GM18867 (cell line): ENCODE measurements around the gene TUBGCP5.
"Not testable (repeated sequence)": the region's sequence is repeated elsewhere in the genome, so short reads cannot be mapped to it uniquely, and the experiment has no call there.

ENCODE experiments used
- ATAC-seq: cut with Tn5 transposase; IDR thresholded peaks from one replicate; pipeline ENCODE4 v1.9.1; 2021; ENCODE audit warnings: mild to moderate bottlenecking, moderate library complexity; ENCODE audit not compliant: unreplicated experiment

Gene TUBGCP5

GRCh38 chr15:23039143-23039916 lies at the start of gene TUBGCP5:
TSS of gene TUBGCP5 (minus strand) at chr15:23039569. CDS start at chr15:23039543, 26 bp downstream.
- ATAC-seq = peak; percentile 93

- no peak for ATAC-seq
Observed at GRCh38 chr15:23083115-23083514, 43.7 kb upstream of the TUBGCP5 start.

DNA sequence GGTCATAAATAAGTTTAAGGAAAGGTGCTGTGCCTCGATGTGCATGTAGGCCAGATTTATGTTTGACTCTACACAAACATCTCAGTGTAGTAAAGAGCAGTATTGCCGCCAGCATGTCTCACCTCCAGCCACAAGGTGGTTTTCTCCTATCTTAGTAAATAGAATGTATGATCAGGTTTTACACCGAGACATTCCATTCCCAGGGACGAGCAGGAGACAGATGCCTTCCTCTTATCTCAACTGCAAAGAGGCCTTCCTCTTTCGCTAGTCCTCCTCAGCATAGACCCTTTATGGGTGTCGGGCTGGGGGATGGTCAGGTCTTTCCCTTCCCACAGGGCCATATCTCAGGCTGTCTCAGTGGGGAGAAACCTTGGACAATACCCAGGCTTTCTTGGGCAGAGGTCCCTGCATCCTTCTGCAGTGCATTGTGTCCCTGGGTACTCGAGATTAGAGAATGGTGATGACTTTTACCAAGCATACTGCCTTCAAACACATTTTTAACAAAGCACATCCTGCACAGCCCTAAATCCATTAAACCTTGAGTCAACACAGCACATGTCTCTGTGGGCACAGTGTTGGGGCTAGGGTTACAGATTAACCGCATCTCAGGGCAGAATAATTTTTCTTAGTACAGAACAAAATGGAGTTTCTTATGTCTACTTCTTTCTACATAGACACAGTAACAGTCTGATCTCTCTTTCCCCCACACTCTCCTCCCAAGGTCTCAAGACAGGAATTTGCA lies 42.8 kb upstream of the TUBGCP5 start:
- not testable (repeated sequence) for ATAC-seq

DNA sequence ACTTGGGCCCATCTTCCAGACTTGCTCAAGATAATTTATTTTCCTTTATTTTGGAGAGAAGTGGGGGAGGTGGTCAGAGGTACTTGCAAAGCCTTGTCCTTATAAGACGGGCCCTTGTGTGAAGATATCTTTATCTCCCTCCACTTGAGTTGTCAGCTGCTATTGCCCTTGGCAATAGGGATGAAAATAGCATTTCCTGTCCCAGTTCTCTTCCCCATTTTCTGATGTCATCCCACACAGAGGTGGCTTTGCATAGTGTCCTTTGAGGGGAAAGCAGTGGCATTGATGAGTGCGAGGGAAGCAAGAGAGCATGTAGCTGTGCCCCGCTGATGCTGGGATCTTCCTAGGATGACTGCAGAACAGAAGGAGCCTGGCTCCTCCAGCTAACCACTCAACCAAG lies 41.9 kb upstream of the TUBGCP5 start:
- ATAC-seq = no peak

- no peak for ATAC-seq
Observed at GRCh38 chr15:23079766-23080165, 40.4 kb upstream of the TUBGCP5 start.

- no peak for ATAC-seq
Observed at GRCh38 chr15:23075927-23076326, 36.6 kb upstream of the TUBGCP5 start.

DNA sequence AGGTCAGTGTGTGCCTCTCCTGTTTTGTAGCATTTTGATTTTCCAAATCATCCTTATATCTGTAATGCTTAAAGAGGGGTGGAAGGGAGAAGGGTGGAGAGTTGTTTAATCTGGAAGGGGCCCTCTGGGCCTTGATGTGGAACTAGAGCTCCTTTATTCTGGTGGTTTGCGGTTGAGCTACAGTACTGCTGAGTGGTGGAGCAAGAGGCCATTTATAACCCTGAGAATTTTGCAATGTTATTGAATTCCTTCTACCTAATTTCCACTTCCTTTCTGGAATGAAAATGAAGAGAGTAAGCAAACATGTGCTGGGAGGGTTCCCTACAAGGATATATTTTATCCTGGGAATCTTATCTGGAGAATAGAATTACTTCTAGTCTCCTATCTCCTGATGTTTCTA lies 35.3 kb upstream of the TUBGCP5 start:
- ATAC-seq = no peak

DNA sequence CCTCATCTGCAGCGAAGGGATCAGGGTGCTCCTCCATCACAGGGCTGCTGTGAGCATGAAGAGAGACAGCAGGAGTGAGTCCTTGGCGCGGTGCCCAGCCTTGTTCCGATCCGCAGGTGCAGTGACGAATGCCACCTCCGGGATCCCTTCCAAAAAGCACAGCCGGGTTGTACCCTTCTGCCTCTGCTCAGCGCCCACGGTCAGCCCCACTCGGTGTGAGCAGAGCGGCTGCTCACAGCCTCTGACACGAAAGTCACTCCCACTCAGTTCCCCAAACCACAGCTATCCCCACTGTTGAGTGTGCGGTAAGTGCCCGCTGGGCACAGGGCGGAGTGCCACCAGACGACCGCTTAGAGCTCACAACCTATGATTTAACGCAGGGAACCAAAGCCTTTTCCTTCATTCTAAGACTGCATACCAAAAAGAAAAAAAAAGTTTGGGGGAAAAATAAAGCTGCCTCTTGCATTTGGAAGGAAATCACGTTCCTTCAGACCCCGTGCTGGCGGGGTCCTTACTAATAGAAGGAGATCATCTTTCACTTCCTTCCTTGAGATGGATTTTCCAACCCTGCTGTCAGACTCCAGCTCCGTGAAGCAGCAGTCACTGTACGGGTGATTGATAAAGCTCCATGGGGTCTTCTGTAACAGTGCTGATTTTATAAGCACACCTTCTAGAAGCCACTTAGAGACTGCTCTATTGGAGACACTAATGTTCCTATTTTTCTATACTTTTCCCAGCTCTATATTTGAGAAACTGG lies 34.7 kb upstream of the TUBGCP5 start:
- no peak for ATAC-seq

DNA sequence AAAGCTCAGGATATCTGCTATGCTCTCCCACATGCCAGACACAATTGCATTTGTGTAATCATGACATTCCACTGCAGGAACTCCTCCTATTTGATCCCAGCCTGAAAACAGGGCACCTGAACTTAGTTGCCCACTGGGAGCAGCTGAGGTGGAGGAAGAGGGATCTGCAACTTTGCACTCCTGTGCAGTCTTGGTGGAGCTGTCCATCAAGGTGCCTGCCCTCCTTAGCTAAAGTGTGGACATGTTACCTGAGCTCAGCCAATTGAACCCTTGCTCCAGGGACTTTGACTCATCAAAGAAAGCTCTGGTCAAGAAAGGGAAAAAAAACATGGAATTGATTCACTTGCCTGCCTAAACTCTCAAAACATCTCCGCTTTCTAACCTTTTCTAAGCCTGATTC lies 33.3 kb upstream of the TUBGCP5 start:
- no peak for ATAC-seq

DNA sequence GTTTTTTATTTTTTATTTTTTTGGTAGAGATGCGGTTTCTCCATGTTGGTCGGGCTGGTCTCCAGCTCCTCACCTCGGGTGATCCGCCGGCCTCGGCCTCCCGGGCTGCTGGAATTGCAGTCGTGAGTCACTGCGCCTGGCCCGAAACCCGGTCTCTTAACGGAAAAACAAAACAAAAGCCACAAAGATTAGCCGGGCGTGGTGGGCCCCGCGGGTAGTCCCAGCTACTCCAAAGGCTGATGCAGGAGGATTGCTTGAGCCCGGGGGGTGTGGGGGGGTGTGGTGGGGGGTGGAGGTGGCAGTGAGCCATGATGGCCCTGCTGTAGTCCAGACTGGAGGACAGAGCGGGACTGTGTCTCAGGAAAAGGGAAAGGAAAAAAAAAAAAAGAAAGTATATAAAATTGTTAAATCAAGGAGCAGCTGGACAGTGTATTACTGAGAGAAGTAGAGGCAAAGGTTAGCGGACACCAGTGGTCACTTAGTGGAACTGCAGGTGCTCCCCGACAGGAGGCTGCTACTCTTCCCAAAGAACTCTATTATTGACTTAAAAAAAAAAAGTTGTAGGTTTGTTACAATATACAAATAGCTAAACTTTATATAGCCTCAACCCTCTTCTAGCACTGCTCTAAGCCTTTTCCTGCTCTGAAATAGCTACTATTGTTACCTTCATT lies 30.3 kb upstream of the TUBGCP5 start:
- ATAC-seq = no peak

GRCh38 chr15:23067416-23067815 lies 28.0 kb upstream of the TUBGCP5 start:
- ATAC-seq = no peak

- no peak for ATAC-seq
Observed at GRCh38 chr15:23065836-23066235, 26.5 kb upstream of the TUBGCP5 start.

GRCh38 chr15:23064156-23064555 lies 24.8 kb upstream of the TUBGCP5 start:
- ATAC-seq = no peak

- no peak for ATAC-seq
Observed at GRCh38 chr15:23057707-23058106, 18.3 kb upstream of the TUBGCP5 start.

- ATAC-seq = no peak
Observed at GRCh38 chr15:23055316-23055715, 15.9 kb upstream of the TUBGCP5 start.

GRCh38 chr15:23052522-23052921 lies 13.2 kb upstream of the TUBGCP5 start:
- no peak for ATAC-seq

DNA sequence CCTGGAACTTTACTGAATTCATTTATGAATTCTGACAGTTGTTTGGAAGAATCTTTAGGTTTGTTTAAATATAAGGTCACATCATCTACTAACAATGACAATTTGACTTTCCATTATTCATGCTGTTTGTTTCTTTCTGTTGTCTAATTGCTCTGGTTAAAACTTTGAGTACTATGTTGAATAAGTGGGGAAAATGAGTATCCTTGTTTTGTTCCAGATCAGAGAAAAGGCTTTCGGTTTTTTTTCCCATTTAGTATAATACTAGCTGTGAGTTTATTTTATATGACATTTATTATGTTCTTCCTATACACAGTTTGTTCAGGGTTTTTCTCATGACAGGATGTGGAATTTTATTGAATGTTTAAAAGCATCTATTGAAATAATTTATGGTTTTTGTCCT lies 11.3 kb upstream of the TUBGCP5 start:
- ATAC-seq = no peak

DNA sequence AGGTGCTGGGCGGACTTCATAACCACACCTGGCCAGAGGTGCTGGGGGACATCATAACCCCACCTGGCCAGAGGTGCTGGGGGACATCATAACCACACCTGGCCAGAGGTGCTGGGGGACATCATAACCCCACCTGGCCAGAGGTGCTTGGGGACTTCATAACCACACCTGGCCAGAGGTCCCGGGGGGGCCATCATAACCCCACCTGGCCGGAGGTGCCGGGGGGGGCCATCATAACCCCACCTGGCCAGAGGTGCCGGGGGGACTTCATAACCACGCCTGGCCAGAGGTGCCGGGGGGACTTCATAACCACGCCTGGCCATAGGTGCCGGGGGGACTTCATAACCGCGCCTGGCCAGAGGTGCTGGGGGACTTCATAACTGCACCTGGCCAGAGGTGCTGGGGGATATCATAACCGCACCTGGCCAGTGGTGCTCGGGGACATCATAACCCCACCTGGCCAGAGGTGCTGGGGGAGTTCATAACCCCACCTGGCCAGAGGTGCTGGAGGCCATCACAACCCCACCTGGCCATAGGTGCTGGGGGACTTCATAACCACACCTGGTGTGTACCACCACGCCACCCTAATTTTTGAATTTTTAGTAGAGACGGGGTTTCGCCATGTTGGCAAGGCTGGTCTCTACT lies 10.7 kb upstream of the TUBGCP5 start:
- no peak for ATAC-seq

DNA sequence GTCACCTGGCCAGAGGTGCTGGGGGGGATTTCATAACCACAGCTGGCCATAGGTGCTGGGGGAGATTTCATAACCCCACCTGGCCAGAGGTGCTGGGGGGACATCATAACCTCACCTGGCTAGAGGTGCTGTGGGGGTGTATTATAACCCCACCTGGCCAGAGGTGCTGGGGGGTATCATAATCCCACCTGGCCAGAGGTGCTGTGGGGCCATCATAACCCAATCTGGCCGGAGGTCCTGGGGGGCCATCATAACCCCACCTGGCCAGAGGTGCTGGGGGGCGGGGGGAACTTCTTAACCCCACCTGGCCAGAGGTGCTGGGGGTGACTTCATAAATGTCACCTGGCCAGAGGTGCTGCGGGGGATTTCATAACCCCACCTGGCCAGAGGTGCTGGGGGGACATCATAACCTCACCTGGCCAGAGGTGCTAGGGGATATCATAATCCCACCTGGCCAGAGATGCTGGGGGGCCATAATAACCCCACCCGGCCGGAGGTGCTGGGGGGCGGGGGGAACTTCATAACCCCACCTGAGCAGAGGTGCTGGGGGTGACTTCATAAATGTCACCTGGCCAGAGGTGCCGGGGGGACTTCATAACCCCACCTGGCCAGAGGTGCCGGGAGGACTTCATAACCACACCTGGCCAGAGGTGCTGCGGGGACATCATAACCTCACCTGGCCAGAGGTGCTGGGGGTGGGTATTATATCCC lies 9.4 kb upstream of the TUBGCP5 start:
- ATAC-seq = not testable (repeated sequence)

DNA sequence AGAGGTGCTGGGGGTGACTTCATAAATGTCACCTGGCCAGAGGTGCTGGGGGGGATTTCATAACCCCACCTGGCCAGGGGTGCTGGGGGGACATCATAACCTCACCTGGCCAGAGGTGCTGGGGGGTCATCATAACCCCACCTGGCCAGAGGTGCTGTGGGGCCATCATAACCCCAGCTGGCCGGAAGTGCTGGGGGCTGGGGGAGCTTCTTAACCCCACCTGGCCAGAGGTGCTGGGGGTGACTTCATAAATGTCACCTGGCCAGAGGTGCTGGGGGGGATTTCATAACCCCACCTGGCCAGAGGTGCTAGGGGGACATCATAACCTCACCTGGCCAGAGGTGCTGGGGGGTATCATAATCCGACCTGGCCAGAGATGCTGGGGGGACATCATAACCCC lies 4.6 kb upstream of the TUBGCP5 start:
- not testable (repeated sequence) for ATAC-seq
